ENCODE results near the gene PLCB2.

Gene PLCB2

DNA sequence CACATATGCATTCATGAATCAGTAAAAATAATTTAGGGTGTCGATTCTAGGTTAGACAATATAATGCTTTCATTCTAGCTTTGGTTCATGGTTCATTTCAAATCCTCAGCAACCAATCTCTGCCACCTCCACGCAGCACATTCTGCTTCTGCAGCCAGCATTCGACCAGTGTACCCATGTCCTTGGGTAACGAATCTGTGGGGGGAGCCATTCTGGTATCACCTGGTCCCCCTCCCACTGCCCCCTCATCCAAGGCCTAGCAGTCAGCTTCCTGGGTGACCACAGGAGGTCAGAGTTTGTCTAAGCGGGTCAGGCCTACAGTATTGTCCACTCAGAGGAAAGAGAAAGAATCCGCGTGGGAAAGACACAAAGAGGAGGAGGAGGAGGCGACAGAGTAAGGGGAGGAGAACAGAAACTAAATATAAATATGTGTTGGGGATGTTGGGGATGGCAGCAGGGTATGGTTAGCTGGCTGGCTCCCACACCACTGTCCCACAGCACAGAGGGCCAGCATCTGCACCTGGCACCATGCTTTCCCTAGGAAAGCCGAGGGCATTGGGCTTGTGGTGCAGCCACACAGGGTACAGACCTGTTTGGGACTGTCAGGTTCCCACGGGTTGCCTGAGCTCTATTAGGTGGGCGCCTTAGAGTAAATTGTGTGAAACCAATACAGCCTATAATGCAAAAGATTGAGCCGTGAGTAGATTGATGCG is 56.8 kb downstream of the PLCB2 start:
- H3K4me3 ChIP-seq (ENCODE audit: low read depth, low read length): no peak overlapping the region
- in situ Hi-C loops (cut with HindIII; ENCODE audit: low sequenced_read_pairs): no loop called here
- DNase-seq (ENCODE audit: low read depth, low spot score): no peak
- TF ChIP-seq, protein P1, sequence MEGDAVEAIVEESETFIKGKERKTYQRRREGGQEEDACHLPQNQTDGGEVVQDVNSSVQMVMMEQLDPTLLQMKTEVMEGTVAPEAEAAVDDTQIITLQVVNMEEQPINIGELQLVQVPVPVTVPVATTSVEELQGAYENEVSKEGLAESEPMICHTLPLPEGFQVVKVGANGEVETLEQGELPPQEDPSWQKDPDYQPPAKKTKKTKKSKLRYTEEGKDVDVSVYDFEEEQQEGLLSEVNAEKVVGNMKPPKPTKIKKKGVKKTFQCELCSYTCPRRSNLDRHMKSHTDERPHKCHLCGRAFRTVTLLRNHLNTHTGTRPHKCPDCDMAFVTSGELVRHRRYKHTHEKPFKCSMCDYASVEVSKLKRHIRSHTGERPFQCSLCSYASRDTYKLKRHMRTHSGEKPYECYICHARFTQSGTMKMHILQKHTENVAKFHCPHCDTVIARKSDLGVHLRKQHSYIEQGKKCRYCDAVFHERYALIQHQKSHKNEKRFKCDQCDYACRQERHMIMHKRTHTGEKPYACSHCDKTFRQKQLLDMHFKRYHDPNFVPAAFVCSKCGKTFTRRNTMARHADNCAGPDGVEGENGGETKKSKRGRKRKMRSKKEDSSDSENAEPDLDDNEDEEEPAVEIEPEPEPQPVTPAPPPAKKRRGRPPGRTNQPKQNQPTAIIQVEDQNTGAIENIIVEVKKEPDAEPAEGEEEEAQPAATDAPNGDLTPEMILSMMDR (IDR thresholded peaks at IDR 0.05; ENCODE audit: low read depth, low read length): no peak

DNA sequence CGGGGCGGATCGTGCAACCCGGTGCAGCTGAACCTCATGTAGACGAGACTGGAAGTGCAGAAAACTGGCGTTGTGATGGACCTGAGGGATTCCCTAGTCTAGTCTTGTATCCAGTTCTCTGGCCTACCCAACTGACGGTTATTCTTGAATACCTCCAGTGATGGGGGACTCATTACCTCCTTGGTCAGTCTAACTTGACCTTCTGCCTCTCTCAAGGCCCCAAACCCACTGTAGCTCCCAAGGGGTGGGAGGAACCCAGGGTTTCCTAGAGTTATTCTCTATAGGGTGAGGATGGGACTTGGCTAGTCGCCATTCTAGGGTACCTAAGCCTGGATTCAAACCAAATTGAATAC is 57.5 kb downstream of the PLCB2 start:
- no peak for DNase-seq (ENCODE audit: low read depth, low spot score)
- TF ChIP-seq, protein P1 (IDR thresholded peaks at IDR 0.05; ENCODE audit: low read depth, low read length): no peak
- H3K4me3 ChIP-seq (ENCODE audit: low read depth, low read length): no peak overlapping the region
- in situ Hi-C loops (cut with HindIII; ENCODE audit: low sequenced_read_pairs): no loop called here

DNA sequence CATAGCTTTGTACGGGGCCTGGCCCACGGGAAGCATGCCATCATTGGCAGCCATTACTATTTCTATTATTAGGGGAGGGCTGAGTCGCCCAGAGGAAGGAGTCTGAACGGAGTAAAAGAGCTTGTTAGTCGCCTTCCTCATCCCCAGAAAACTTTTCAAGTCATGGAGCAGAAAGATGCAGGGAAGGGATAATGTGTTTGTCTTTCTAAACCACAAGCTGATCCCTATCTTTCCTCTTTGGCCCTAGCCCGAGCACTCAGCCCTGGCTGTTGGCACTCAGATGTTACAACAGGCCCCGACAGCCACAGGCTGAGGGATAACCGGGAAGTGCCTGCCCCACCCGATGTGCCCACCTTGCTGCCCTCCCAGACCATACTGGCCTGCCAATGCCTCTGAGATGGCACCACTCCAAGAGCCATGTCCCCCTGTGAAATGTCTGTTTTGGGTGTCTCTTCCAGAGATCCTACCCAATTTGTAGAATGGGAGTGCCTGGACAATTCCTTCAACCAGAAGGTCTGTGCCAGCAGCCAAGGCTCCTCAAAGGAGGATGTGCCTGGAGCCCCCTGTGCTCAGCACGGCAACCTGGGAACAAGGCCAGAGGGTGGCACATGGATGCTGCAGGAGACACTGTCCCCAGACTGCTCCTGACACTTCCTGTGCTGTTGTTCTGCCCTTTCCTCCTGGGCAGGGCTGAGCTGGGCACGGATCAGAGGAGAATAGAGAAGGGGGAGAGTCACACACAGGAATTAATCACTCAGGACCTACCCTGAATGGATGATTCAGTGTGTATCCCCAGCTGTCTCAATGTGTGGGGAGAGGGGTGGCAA is 58.0 kb downstream of the PLCB2 start:
- TF ChIP-seq, protein P1 (IDR thresholded peaks at IDR 0.05; ENCODE audit: low read depth, low read length): no peak
- no peak for DNase-seq (ENCODE audit: low read depth, low spot score)
- no peak overlapping the region for H3K4me3 ChIP-seq (ENCODE audit: low read depth, low read length)
- in situ Hi-C loops (cut with HindIII; ENCODE audit: low sequenced_read_pairs): no loop called here

DNA sequence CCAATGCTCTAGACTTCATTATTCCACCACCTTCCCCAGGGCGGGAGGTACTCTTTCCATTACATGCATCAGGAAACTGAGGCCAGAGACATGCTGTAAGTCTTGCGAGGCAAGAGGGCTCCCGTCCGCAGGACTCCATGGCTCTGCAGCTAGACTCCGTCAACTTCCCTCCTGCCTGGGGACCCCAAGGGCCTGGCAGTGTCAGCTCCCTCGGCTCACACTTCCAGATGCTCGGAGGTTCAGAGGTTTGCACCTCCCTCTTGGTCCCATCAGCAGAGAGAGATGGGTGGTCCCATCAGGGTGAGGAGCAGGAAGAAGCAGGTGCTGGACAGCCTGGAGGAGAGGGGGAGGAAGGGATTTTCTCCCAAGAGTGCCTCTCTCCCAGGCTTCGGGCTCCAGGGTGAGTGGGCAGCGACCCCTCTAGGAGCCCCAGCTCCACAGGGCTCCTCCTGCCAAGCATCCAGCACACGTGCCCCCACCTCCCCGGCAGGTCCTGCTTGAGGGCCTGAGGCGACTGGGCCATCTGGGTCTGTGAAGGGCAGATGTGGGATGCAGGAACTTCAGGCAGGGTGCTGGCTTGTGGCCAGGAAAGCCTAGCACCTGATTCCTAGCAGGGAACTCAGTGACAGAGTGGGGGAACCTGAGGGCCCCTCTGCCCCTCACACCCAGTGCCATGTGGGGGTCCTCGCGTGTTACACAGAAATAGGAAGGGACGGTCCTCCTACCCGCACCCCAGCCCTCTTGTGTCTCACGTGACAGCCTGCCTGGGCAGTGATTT is 59.5 kb downstream of the PLCB2 start:
- in situ Hi-C loops (cut with HindIII; ENCODE audit: low sequenced_read_pairs): no loop called here
- no peak overlapping the region for H3K4me3 ChIP-seq (ENCODE audit: low read depth, low read length)
- DNase-seq (ENCODE audit: low read depth, low spot score): no peak
- TF ChIP-seq, protein P1 (IDR thresholded peaks at IDR 0.05; ENCODE audit: low read depth, low read length): no peak

DNA sequence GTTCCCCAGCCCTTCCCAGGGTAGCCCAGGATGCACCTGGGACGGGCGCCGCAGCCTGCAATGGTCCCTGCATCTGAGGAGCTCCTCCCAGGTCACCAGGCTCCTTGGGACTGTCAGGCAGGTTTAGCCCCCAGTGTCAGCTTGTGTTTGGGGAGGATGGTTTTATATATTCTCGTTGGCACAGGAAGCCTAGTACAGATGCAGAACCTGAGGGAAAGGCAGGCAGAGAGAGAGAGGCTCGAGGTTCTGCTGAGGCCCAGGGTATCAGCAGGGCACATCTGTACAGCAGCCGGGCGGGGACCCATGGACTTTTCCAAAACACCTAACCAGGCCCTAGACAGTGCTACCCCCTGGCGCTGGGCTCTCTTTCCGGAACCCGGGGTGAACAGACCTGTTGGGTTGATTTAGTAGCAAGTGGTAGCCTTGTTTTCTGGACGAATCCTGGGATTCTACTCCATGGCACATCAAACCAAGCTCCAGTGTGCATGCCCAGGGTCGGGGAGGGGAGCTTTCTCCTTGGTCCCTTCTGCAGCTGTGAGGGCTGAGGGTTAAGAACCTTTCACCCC is 60.2 kb downstream of the PLCB2 start:
- TF ChIP-seq, protein P1 (IDR thresholded peaks at IDR 0.05; ENCODE audit: low read depth, low read length): no peak
- no peak overlapping the region for H3K4me3 ChIP-seq (ENCODE audit: low read depth, low read length)
- no peak for DNase-seq (ENCODE audit: low read depth, low spot score)
- in situ Hi-C loops (cut with HindIII; ENCODE audit: low sequenced_read_pairs): no loop called here

All from astrocyte of the spinal cord (primary cell).